Vagina (tissue), 2 donors: ENCODE measurements around the gene ARHGEF39.

Experiments
- POLR2A ChIP-seq, 2 donors: fragments of 450-650 bp; IDR thresholded peaks; one replicate each; pipeline ENCODE4 v1.6.1; 2017; ENCODE audit warnings: antibody characterized with exemption in 2 of 2, mild to moderate bottlenecking in 2 of 2, moderate library complexity in 2 of 2
- POLR2AphosphoS5 ChIP-seq, 2 donors: sonication (generic); formaldehyde crosslinking; IDR thresholded peaks; one replicate each; pipeline ENCODE4 v1.9.0; 2017; ENCODE audit warnings: antibody characterized with exemption in 2 of 2, mild to moderate bottlenecking in 2 of 2, low read depth in 1 of 2; ENCODE audit not compliant: insufficient read depth in 1 of 2
- TF ChIP-seq, protein P1 (sequence below), 3 experiments: fragments of 450-650 bp in 2 of 3; fragments of 200-600 bp in 1 of 3; sonication (generic) in 1 of 3; IDR thresholded peaks; one replicate each; pipeline ENCODE4 v1.5.1; 2017 to 2019; ENCODE audit warnings: antibody characterized with exemption in 3 of 3, mild to moderate bottlenecking in 2 of 3, moderate library complexity in 2 of 3

DNA sequence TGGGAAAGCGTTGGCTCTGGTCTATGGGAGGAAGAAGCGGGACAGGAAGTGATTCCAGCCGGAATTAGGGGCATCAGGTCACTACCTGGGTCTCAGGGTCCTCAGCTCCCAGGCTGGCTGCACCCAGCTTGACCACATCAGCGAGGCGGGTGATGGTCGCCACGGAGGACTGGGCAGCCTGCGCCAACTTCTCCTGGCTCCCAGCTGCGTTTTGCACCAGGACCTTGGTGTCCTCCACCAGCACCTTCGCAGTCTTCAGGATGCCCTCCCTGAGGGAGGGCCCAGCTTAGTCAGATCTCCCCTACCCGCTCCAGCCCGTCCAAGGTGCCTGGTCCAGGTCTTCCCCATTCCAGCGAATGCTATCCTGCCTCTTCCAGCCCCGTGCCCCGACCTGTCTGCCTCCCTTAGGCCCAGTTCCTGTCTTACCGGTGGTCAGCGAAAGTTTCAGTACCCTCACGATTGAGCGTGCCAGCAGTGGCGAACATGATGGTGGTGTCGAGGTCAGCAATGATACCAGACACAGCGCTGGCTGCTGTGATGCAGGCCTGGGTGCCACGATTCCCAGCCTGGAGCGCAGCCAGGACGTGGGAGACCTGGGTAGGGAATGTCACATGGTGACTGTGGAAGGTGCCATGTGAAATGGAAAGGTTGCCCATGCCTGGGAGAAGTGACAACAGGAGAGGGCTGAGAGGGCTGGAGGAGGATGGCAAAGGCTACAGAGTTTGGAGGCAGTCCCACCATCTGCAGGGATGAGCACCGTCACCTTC is 39.1 kb upstream of the ARHGEF39 start:
- TF ChIP-seq POLR2A (IDR thresholded peaks at IDR 0.05) (no peak), POLR2AphosphoS5 (IDR thresholded peaks at IDR 0.05; ENCODE audit: insufficient read depth in 1 of 2, low read depth in 1 of 2) (peak in 1 of 2 donors; percentile 6)
- TF ChIP-seq, protein P1, sequence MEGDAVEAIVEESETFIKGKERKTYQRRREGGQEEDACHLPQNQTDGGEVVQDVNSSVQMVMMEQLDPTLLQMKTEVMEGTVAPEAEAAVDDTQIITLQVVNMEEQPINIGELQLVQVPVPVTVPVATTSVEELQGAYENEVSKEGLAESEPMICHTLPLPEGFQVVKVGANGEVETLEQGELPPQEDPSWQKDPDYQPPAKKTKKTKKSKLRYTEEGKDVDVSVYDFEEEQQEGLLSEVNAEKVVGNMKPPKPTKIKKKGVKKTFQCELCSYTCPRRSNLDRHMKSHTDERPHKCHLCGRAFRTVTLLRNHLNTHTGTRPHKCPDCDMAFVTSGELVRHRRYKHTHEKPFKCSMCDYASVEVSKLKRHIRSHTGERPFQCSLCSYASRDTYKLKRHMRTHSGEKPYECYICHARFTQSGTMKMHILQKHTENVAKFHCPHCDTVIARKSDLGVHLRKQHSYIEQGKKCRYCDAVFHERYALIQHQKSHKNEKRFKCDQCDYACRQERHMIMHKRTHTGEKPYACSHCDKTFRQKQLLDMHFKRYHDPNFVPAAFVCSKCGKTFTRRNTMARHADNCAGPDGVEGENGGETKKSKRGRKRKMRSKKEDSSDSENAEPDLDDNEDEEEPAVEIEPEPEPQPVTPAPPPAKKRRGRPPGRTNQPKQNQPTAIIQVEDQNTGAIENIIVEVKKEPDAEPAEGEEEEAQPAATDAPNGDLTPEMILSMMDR (IDR thresholded peaks at IDR 0.05) = no peak
